ENCODE data around the gene ELMOD3. TPM values are rescaled to one million over a fixed set of nuclear protein-coding genes. Genes with fewer than 3 reads are reported as not detected.

ELMOD3 gene
- total RNA-seq, 1 experiment from 2014 or later: 16.2 TPM

GRCh38 chr2:85419009-85419675 is 64.6 kb downstream of the ELMOD3 start:
- Mint-ChIP-seq H3K36me3 (ENCODE audit: insufficient read depth, unreplicated experiment) (no peaks in the 10 kb centered on the region), H3K4me3 (ENCODE audit: unreplicated experiment) (peak overlapping the region; percentile 94), H3K9me3 (ENCODE audit: unreplicated experiment) (no peaks in the 10 kb centered on the region), H3K4me1 (ENCODE audit: insufficient read depth, unreplicated experiment) (peaks cover 39% of the 10 kb centered on the region), H3K27ac (ENCODE audit: low read depth, unreplicated experiment) (peak overlapping the region; percentile 96), H3K27me3 (ENCODE audit: insufficient read depth, unreplicated experiment) (no peaks in the 10 kb centered on the region)
- TSS peak; percentile 83 for BruUV-seq (replicated peaks)
- DNase-seq (ENCODE audit: unreplicated experiment): no peak
- intact Hi-C loops (cut with micrococcal nuclease): no loop called here
- TF ChIP-seq CTCF (IDR thresholded peaks at IDR 0.05; ENCODE audit: unreplicated experiment): no peak
- CTCF ChIA-PET: interaction anchor here (0.6 to 12.3 kb wide), 21 partner anchors 9 to 1566 kb away, joined by 3 to 293 read pairs (median 4); partner anchors contain the start of genes CAPG, GGCX, MAT2A and RNF181
- POLR2A ChIA-PET: interaction anchor here (0.6 to 4.9 kb wide), 20 partner anchors 9 to 176 kb away, joined by 3 to 153 read pairs (median 5); partner anchors contain the start of genes ELMOD3, GGCX, MAT2A and RETSAT

- no TSS peak for BruUV-seq (replicated peaks)
- Mint-ChIP-seq H3K36me3 (ENCODE audit: insufficient read depth, unreplicated experiment) (peaks cover 1% of the 10 kb centered on the region), H3K4me1 (ENCODE audit: insufficient read depth, unreplicated experiment) (peaks cover 30% of the 10 kb centered on the region), H3K9me3 (ENCODE audit: unreplicated experiment) (no peaks in the 10 kb centered on the region), H3K4me3 (ENCODE audit: unreplicated experiment) (peak overlapping the region; percentile 24), H3K27me3 (ENCODE audit: insufficient read depth, unreplicated experiment) (no peaks in the 10 kb centered on the region), H3K27ac (ENCODE audit: low read depth, unreplicated experiment) (peak overlapping the region; percentile 92)
- POLR2A ChIA-PET: interaction anchor here (0.6 to 4.9 kb wide), 17 partner anchors 13 to 184 kb away, joined by 3 to 153 read pairs (median 7); partner anchors contain the start of genes GGCX, MAT2A, RNF181 and VAMP8
- CTCF ChIA-PET: interaction anchor here (0.5 to 12.3 kb wide), 30 partner anchors 7 to 261 kb away, joined by 3 to 293 read pairs (median 4); partner anchors contain the start of genes CAPG, GGCX, MAT2A and RNF181
- peak; percentile 83 for DNase-seq (ENCODE audit: unreplicated experiment)
- peak; percentile 99 for TF ChIP-seq CTCF (IDR thresholded peaks at IDR 0.05; ENCODE audit: unreplicated experiment)
- intact Hi-C loops (cut with micrococcal nuclease): loop anchor here (1.0 to 5.0 kb wide), 4 partner anchors 79 to 182 kb away; partner anchors contain the start of gene TMEM150A
Measured at GRCh38 chr2:85420536-85421259, 66.1 kb downstream of the ELMOD3 start.

GRCh38 chr2:85421260-85422071 is 66.9 kb downstream of the ELMOD3 start:
- intact Hi-C loops (cut with micrococcal nuclease): loop anchor here (1.0 to 5.0 kb wide), 2 partner anchors 78 to 181 kb away; partner anchors contain the start of gene TMEM150A
- H3K4me1 Mint-ChIP-seq (ENCODE audit: insufficient read depth, unreplicated experiment): peaks cover 30% of the 10 kb centered on the region
- peak overlapping the region; percentile 24 for H3K4me3 Mint-ChIP-seq (ENCODE audit: unreplicated experiment)
- peak; percentile 96 for DNase-seq (ENCODE audit: unreplicated experiment)
- H3K27me3 Mint-ChIP-seq (ENCODE audit: insufficient read depth, unreplicated experiment): no peaks in the 10 kb centered on the region
- TF ChIP-seq CTCF (IDR thresholded peaks at IDR 0.05; ENCODE audit: unreplicated experiment): no peak
- BruUV-seq (replicated peaks): no TSS peak
- ChIA-PET CTCF (interaction anchor here (0.5 to 12.3 kb wide), 19 partner anchors 8 to 231 kb away, joined by 3 to 293 read pairs (median 4); partner anchors contain the start of genes GGCX, MAT2A and RNF181), POLR2A (interaction anchor here (0.8 to 4.9 kb wide), 15 partner anchors 12 to 183 kb away, joined by 3 to 153 read pairs (median 5); partner anchors contain the start of genes MAT2A, RNF181 and VAMP8)
- H3K27ac Mint-ChIP-seq (ENCODE audit: low read depth, unreplicated experiment): peak overlapping the region; percentile 92
- H3K9me3 Mint-ChIP-seq (ENCODE audit: unreplicated experiment): no peaks in the 10 kb centered on the region
- peaks cover 8% of the 10 kb centered on the region for H3K36me3 Mint-ChIP-seq (ENCODE audit: insufficient read depth, unreplicated experiment)

All from MCF 10A (cell line).